Measurements from ENCODE around the gene FKBP6. TPM values are rescaled to one million over a fixed set of nuclear protein-coding genes. Genes with fewer than 3 reads are reported as not detected.

FKBP6 gene
- total and polyA plus RNA-seq, 2 of the 13 experiments (the other 11 are each of a cell fraction or from before 2014, with no cell fraction given): 0.07 to 0.20 TPM

- TF ChIP-seq ZBTB21 (CRISPR knock-in tag; IDR thresholded peaks at IDR 0.05): peak; percentile 34; the same call in 1 of the 2 replicates
- no peak for TF ChIP-seq ZBTB39 (CRISPR knock-in tag; IDR thresholded peaks at IDR 0.05)
- peak; percentile 62; the same call in 1 of the 2 replicates for TF ChIP-seq ZNF776 (CRISPR knock-in tag; IDR thresholded peaks at IDR 0.05)
- TF ChIP-seq ZFY (CRISPR knock-in tag; IDR thresholded peaks at IDR 0.05): peak; percentile 71
- 0 out of 2 replicates have a peak, but pooled peaks have one; percentile 30 for TF ChIP-seq SAFB2 (CRISPR knock-in tag; IDR thresholded peaks at IDR 0.05; ENCODE audit: borderline replicate concordance, low read depth)
- TF ChIP-seq ZNF891 (CRISPR knock-in tag; IDR thresholded peaks at IDR 0.05): no peak
- 0 out of 2 replicates have a peak, but pooled peaks have one; percentile 72 for TF ChIP-seq ZNF367 (CRISPR knock-in tag; IDR thresholded peaks at IDR 0.05; ENCODE audit: borderline replicate concordance)
- TF ChIP-seq ZNF704 (CRISPR knock-in tag; IDR thresholded peaks at IDR 0.05; ENCODE audit: borderline replicate concordance): 0 out of 2 replicates have a peak, but pooled peaks have one; percentile 55
- TF ChIP-seq ZMYM3 (CRISPR knock-in tag; IDR thresholded peaks at IDR 0.05): no peak
- TF ChIP-seq MED13 (CRISPR knock-in tag; IDR thresholded peaks at IDR 0.05): peak; percentile 91
- TF ChIP-seq ZSCAN25 (CRISPR knock-in tag; IDR thresholded peaks at IDR 0.05): peak; percentile 75; the same call in 1 of the 2 replicates
- peak; percentile 83 for TF ChIP-seq TMF1 (CRISPR knock-in tag; IDR thresholded peaks at IDR 0.05; ENCODE audit: low read depth)
- TF ChIP-seq MLLT10 (CRISPR knock-in tag; IDR thresholded peaks at IDR 0.05): no peak
- peak; percentile 89 for TF ChIP-seq ZNF878 (CRISPR knock-in tag; IDR thresholded peaks at IDR 0.05)
- TF ChIP-seq TEAD2 (CRISPR knock-in tag; IDR thresholded peaks at IDR 0.05): peak; percentile 83; the same call in 1 of the 2 replicates
- TF ChIP-seq ARNTL (CRISPR knock-in tag; IDR thresholded peaks at IDR 0.05): peak; percentile 43; the same call in 1 of the 2 replicates
- TF ChIP-seq ZZZ3 (CRISPR knock-in tag; IDR thresholded peaks at IDR 0.05; ENCODE audit: borderline replicate concordance): peak; percentile 59; the same call in 1 of the 2 replicates
- peak; percentile 87 for TF ChIP-seq ZNF749 (CRISPR knock-in tag; IDR thresholded peaks at IDR 0.05; ENCODE audit: borderline replicate concordance)
- TF ChIP-seq KDM3A (CRISPR knock-in tag; IDR thresholded peaks at IDR 0.05; ENCODE audit: low read depth): 0 out of 2 replicates have a peak, but pooled peaks have one; percentile 35
- TF ChIP-seq CHCHD3 (CRISPR knock-in tag; IDR thresholded peaks at IDR 0.05): no peak
- TF ChIP-seq ZNF17 (CRISPR knock-in tag; IDR thresholded peaks at IDR 0.05): no peak
- TF ChIP-seq FLYWCH1 (CRISPR knock-in tag; IDR thresholded peaks at IDR 0.05): peak; percentile 60; the same call in 1 of the 2 replicates
- no peak for TF ChIP-seq CC2D1A (CRISPR knock-in tag; IDR thresholded peaks at IDR 0.05)
- peak; percentile 89 for TF ChIP-seq ARNT2 (CRISPR knock-in tag; IDR thresholded peaks at IDR 0.05; ENCODE audit: low read depth)
- TF ChIP-seq MEF2D (CRISPR knock-in tag; IDR thresholded peaks at IDR 0.05): peak; percentile 74; the same call in 1 of the 2 replicates
- no peak for TF ChIP-seq MNT (IDR thresholded peaks at IDR 0.05)
- no peak for TF ChIP-seq SOX13 (IDR thresholded peaks at IDR 0.05)
- peak in 1 of 2 experiments; percentile 61; a peak in 1 of 4 replicates for TF ChIP-seq SOX13 (CRISPR knock-in tag; conservative IDR thresholded peaks at IDR 0.05 in 1 of 2, IDR thresholded peaks at IDR 0.05 in 1 of 2)
Observed at GRCh38 chr7:73308665-73309214, 19.2 kb upstream of the FKBP6 start, which contains the start of gene NSUN5 (continued).

All from HepG2 (cell line).